ENCODE measurements around the gene CD164L2.
"Not testable (repeated sequence)": the region's sequence is repeated elsewhere in the genome, so short reads cannot be mapped to it uniquely, and the experiment has no call there.

The CD164L2 gene

DNA sequence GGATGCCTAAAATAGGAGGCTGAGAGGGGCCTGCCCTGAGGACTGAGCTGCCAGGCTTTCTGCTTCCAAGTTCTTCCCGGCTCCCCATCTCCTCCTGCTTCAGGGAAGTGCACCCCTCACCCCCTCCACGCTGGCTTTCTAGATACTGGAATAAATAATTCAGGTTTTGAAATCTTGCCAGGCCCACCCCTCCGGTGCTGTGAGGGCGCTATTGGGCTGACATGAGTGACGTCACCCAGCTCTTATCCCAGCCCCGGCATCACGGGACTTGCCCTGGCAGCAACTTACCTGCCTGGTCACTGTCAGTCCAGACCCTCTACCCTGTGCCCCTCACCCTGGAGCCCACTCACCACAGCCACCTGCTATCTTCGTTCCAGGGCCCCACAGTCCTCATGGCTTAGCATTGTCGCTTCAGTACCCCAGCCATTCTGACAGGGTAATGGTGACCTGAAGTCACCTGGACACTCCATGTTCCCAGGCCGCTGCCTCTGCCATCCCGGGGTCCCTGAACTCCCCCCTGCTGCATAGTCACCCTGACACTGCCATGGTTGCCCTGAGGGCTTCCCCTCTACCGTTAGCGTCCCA is 8.5 kb upstream of the CD164L2 start:
- no peak for ATAC-seq
- TF ChIP-seq POU6F1 (CRISPR knock-in tag; IDR thresholded peaks at IDR 0.05; ENCODE audit: borderline replicate concordance, low read depth) (no peak), ZNF8 (CRISPR knock-in tag; IDR thresholded peaks at IDR 0.05) (no peak), ARNTL (CRISPR knock-in tag; IDR thresholded peaks at IDR 0.05; ENCODE audit: borderline replicate concordance, low read depth) (no peak), ZNF565 (CRISPR knock-in tag; conservative IDR thresholded peaks at IDR 0.05; ENCODE audit: low read depth) (no peak), TOX (CRISPR knock-in tag; IDR thresholded peaks at IDR 0.05; ENCODE audit: borderline replicate concordance) (no peak), ZFP3 (CRISPR knock-in tag; IDR thresholded peaks at IDR 0.05) (no peak), TCF4 (CRISPR knock-in tag; IDR thresholded peaks at IDR 0.05; ENCODE audit: borderline replicate concordance) (no peak), SNAI2 (CRISPR knock-in tag; IDR thresholded peaks at IDR 0.05) (no peak), PPARA (CRISPR knock-in tag; IDR thresholded peaks at IDR 0.05; ENCODE audit: borderline replicate concordance) (no peak), GLIS3 (CRISPR knock-in tag; IDR thresholded peaks at IDR 0.05) (no peak), ZNF70 (CRISPR knock-in tag; IDR thresholded peaks at IDR 0.05) (no peak), ZC3H10 (CRISPR knock-in tag; IDR thresholded peaks at IDR 0.05) (no peak), PATZ1 (CRISPR knock-in tag; IDR thresholded peaks at IDR 0.05; ENCODE audit: borderline replicate concordance) (no peak), ESRRG (CRISPR knock-in tag; IDR thresholded peaks at IDR 0.05) (no peak), OSR1 (CRISPR knock-in tag; IDR thresholded peaks at IDR 0.05) (no peak)
- TF ChIP-seq, protein P1, sequence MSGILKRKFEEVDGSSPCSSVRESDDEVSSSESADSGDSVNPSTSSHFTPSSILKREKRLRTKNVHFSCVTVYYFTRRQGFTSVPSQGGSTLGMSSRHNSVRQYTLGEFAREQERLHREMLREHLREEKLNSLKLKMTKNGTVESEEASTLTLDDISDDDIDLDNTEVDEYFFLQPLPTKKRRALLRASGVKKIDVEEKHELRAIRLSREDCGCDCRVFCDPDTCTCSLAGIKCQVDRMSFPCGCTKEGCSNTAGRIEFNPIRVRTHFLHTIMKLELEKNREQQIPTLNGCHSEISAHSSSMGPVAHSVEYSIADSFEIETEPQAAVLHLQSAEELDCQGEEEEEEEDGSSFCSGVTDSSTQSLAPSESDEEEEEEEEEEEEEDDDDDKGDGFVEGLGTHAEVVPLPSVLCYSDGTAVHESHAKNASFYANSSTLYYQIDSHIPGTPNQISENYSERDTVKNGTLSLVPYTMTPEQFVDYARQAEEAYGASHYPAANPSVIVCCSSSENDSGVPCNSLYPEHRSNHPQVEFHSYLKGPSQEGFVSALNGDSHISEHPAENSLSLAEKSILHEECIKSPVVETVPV (CRISPR knock-in tag; IDR thresholded peaks at IDR 0.05): no peak

GRCh38 chr1:27388337-27389005 is 5.3 kb upstream of the CD164L2 start:
- ATAC-seq: peak; percentile 31
- TF ChIP-seq ZFP30 (CRISPR knock-in tag; IDR thresholded peaks at IDR 0.05) (no peak), GLIS3 (CRISPR knock-in tag; IDR thresholded peaks at IDR 0.05) (no peak), ZNF70 (CRISPR knock-in tag; IDR thresholded peaks at IDR 0.05) (no peak), PPARA (CRISPR knock-in tag; IDR thresholded peaks at IDR 0.05; ENCODE audit: borderline replicate concordance) (no peak), TOX (CRISPR knock-in tag; IDR thresholded peaks at IDR 0.05; ENCODE audit: borderline replicate concordance) (no peak), ISL1 (CRISPR knock-in tag; IDR thresholded peaks at IDR 0.05) (no peak), CSDC2 (CRISPR knock-in tag; IDR thresholded peaks at IDR 0.05) (no peak), POU6F1 (CRISPR knock-in tag; IDR thresholded peaks at IDR 0.05; ENCODE audit: borderline replicate concordance, low read depth) (no peak), RARB (CRISPR knock-in tag; IDR thresholded peaks at IDR 0.05) (no peak)

DNA sequence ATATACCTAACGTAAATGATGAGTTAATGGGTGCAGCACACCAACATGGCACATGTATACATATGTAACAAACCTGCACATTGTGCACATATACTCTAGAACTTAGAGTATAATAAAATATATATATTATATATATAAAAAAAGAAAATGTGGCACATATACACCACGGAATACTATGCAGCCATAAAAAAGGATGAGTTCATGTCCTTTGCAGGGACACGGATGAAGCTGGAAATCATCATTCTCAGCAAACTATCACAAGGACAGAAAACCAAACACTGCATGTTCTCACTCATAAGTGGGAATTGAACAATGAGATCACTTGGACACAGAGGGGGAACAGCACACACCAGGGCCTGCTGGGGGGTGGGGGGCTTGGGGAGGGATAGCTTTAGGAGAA is 1.7 kb upstream of the CD164L2 start:
- not testable (repeated sequence) for ATAC-seq

GRCh38 chr1:27383661-27384060 is 528 bp upstream of the CD164L2 start:
- no peak for TF ChIP-seq CREB5 (CRISPR knock-in tag; IDR thresholded peaks at IDR 0.05; ENCODE audit: low read depth)
- TF ChIP-seq PATZ1 (CRISPR knock-in tag; IDR thresholded peaks at IDR 0.05; ENCODE audit: borderline replicate concordance): no peak
- no peak for TF ChIP-seq POU6F1 (CRISPR knock-in tag; IDR thresholded peaks at IDR 0.05; ENCODE audit: borderline replicate concordance, low read depth)
- no peak for TF ChIP-seq TCF4 (CRISPR knock-in tag; IDR thresholded peaks at IDR 0.05; ENCODE audit: borderline replicate concordance)
- no peak for TF ChIP-seq ZNF8 (CRISPR knock-in tag; IDR thresholded peaks at IDR 0.05)
- TF ChIP-seq PPARA (CRISPR knock-in tag; IDR thresholded peaks at IDR 0.05; ENCODE audit: borderline replicate concordance): no peak
- TF ChIP-seq CSDC2 (CRISPR knock-in tag; IDR thresholded peaks at IDR 0.05): no peak
- ATAC-seq: no peak
